ENCODE measurements around the gene FAM13A. TPM values are rescaled to one million over a fixed set of nuclear protein-coding genes. Genes with fewer than 3 reads are reported as not detected.

The FAM13A gene
- total and polyA plus RNA-seq, 9 of the 15 experiments (the other 6 are each of a cell fraction or from before 2014, with no cell fraction given), result 11.3 to 23.3 (median 14.7) TPM

GRCh38 chr4:88758264-88758663 lies 298.7 kb downstream of the FAM13A start:
- peak overlapping the region; percentile 13; the same call in 1 of the 3 replicates for H3K27ac ChIP-seq (ENCODE audit: extremely low read depth, low read depth, low read length)
- no peaks in the 10 kb centered on the region for H3K9me1 ChIP-seq (ENCODE audit: control insufficient read depth, insufficient read depth, low read length)
- no peaks in the 10 kb centered on the region for H3K79me2 ChIP-seq (ENCODE audit: control insufficient read depth, insufficient read depth, low read length)
- H2AFZ ChIP-seq (ENCODE audit: low read depth, low read length), result no peak overlapping the region
- H3K4me3 ChIP-seq, result no peak overlapping the region
- H3K27me3 ChIP-seq (ENCODE audit: control insufficient read depth in 2 of 2, insufficient read depth in 2 of 2, low read length in 2 of 2), result no peaks in the 10 kb centered on the region
- FAIRE-seq (peak; percentile 80), ATAC-seq (peak; percentile 84), DNase-seq (ENCODE audit: extremely low read depth in 1 of 4, low spot score in 3 of 4) (peak in 2 of 4 experiments; percentile 47 to 67)
- CTCF ChIA-PET (ENCODE audit: low intra/inter-chr PET ratio), result no interaction called here
- POLR2A ChIA-PET, result no interaction called here
- WGBS (ENCODE audit: insufficient coverage, low coverage, missing lambda C conversion rate), result 7% methylated on average over 8 of the region's 8 CpGs
- intact Hi-C loops (cut with micrococcal nuclease), result no loop called here
- H3K36me3 ChIP-seq (ENCODE audit: control insufficient read depth, insufficient read depth, low read length), result peaks cover 8% of the 10 kb centered on the region
- peaks cover 5% of the 10 kb centered on the region; the same call in 1 of the 2 replicates for H4K20me1 ChIP-seq (replicated peaks; ENCODE audit: control insufficient read depth, insufficient read depth, low read length)
- H3K4me2 ChIP-seq (ENCODE audit: insufficient read depth, low read length), result peak overlapping the region; percentile 67
- no peak overlapping the region for H3K9ac ChIP-seq (ENCODE audit: insufficient read depth in 1 of 2, low read depth in 2 of 2, low read length in 2 of 2)
- peaks cover 7 to 22% of the 10 kb centered on the region in 2 experiments; a peak in 4 of 5 replicates for H3K4me1 ChIP-seq (replicated peaks in 1 of 2; ENCODE audit: control insufficient read depth in 2 of 2, insufficient read depth in 2 of 2, low read length in 2 of 2)
- BruUV-seq (replicated peaks), result no TSS peak
- in situ Hi-C loops (cut with MboI), result no loop called here
- H3K9me3 ChIP-seq (replicated peaks; ENCODE audit: control insufficient read depth, insufficient read depth, low read depth, low read length), result no peaks in the 10 kb centered on the region
- TF ChIP-seq TAL1 (IDR thresholded peaks at IDR 0.05) (peak; percentile 70), JUND (IDR thresholded peaks at IDR 0.05; ENCODE audit: borderline replicate concordance, low read depth, low read length) (peak; percentile 89), JUND (tag; IDR thresholded peaks at IDR 0.05; ENCODE audit: borderline replicate concordance, low read depth, low read length) (peak; percentile 84; the same call in 2 of the 3 replicates), PML (IDR thresholded peaks at IDR 0.05; ENCODE audit: low read length) (0 out of 2 replicates have a peak, but pooled peaks have one; percentile 41), TCF3 (CRISPR knock-in tag; IDR thresholded peaks at IDR 0.05) (peak; percentile 76), ZNF77 (CRISPR knock-in tag; IDR thresholded peaks at IDR 0.05) (no peak), ELF1 (tag; IDR thresholded peaks at IDR 0.05) (no peak), JUN (IDR thresholded peaks at IDR 0.05; ENCODE audit: borderline replicate concordance, low read depth, low read length) (peak; percentile 54; the same call in 1 of the 2 replicates), JUN (CRISPR knock-in tag; IDR thresholded peaks at IDR 0.05; ENCODE audit: borderline replicate concordance) (no peak), MTA2 (IDR thresholded peaks at IDR 0.05; ENCODE audit: low read depth) (0 out of 2 replicates have a peak, but pooled peaks have one; percentile 18), DPF2 (IDR thresholded peaks at IDR 0.05) (peak; percentile 89), TEAD4 (IDR thresholded peaks at IDR 0.05; ENCODE audit: low read length) (peak; percentile 78), TEAD4 (CRISPR knock-in tag; IDR thresholded peaks at IDR 0.05; ENCODE audit: borderline replicate concordance) (no peak), EP300 (IDR thresholded peaks at IDR 0.05; ENCODE audit: low read length) (peak; percentile 67; the same call in 1 of the 2 replicates), CREB1 (IDR thresholded peaks at IDR 0.05) (peak; percentile 31; the same call in 1 of the 2 replicates), CREB1 (CRISPR knock-in tag; IDR thresholded peaks at IDR 0.05) (no peak), FOSL1 (tag; conservative IDR thresholded peaks at IDR 0.05) (peak; percentile 89), CBFA2T2 (conservative IDR thresholded peaks at IDR 0.05) (peak; percentile 72), CBFA2T3 (IDR thresholded peaks at IDR 0.05) (peak; percentile 86), NCOR1 (IDR thresholded peaks at IDR 0.05) (peak; percentile 48), ZEB2 (IDR thresholded peaks at IDR 0.05) (peak; percentile 40; the same call in 1 of the 2 replicates), FOXK2 (conservative IDR thresholded peaks at IDR 0.05 in 1 of 2, IDR thresholded peaks at IDR 0.05 in 1 of 2; ENCODE audit: low read depth in 2 of 2) (peak; percentile 29 to 45; a peak in 2 of 4 replicates), SMARCB1 (IDR thresholded peaks at IDR 0.05; ENCODE audit: insufficient read length, low read depth) (peak; percentile 81), ATF7 (IDR thresholded peaks at IDR 0.05) (no peak), KDM1A (IDR thresholded peaks at IDR 0.05) (0 out of 4 replicates have a peak, but pooled peaks of 1 of the 2 experiments have one; percentile 10)
- TF ChIP-seq, protein P1, sequence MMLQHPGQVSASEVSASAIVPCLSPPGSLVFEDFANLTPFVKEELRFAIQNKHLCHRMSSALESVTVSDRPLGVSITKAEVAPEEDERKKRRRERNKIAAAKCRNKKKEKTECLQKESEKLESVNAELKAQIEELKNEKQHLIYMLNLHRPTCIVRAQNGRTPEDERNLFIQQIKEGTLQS (IDR thresholded peaks at IDR 0.05), result peak; percentile 57
- TF ChIP-seq, protein P1 (CRISPR knock-in tag; conservative IDR thresholded peaks at IDR 0.05), result no peak

Data from K562 (cell line).